Sigmoid colon (tissue), 3 donors: ENCODE measurements around the gene CLEC3B.

Source experiments
- CTCF ChIP-seq, 4 experiments: fragments of 450-650 bp in 3 of 4; fragments of 200-600 bp in 1 of 4; IDR thresholded peaks; one replicate each; pipeline ENCODE4 v1.5.1; 2016 to 2019; ENCODE audit warnings: antibody characterized with exemption in 4 of 4, mild to moderate bottlenecking in 3 of 4, moderate library complexity in 2 of 4
- POLR2A ChIP-seq, 2 donors: fragments of 450-650 bp; IDR thresholded peaks; one replicate each; pipeline ENCODE4 v1.6.1; 2016; ENCODE audit warnings: antibody characterized with exemption in 2 of 2, mild to moderate bottlenecking in 2 of 2, moderate library complexity in 2 of 2

- no peak for TF ChIP-seq POLR2A (IDR thresholded peaks at IDR 0.05)
- no peak for TF ChIP-seq CTCF (IDR thresholded peaks at IDR 0.05)
Observed at GRCh38 chr3:44982817-44983216, 43.3 kb upstream of the CLEC3B start.
